ENCODE results near the gene DHRS11.
A peak's percentile ranks its signal among the peaks of the same experiment; 100 is the strongest.

The DHRS11 gene

DNA sequence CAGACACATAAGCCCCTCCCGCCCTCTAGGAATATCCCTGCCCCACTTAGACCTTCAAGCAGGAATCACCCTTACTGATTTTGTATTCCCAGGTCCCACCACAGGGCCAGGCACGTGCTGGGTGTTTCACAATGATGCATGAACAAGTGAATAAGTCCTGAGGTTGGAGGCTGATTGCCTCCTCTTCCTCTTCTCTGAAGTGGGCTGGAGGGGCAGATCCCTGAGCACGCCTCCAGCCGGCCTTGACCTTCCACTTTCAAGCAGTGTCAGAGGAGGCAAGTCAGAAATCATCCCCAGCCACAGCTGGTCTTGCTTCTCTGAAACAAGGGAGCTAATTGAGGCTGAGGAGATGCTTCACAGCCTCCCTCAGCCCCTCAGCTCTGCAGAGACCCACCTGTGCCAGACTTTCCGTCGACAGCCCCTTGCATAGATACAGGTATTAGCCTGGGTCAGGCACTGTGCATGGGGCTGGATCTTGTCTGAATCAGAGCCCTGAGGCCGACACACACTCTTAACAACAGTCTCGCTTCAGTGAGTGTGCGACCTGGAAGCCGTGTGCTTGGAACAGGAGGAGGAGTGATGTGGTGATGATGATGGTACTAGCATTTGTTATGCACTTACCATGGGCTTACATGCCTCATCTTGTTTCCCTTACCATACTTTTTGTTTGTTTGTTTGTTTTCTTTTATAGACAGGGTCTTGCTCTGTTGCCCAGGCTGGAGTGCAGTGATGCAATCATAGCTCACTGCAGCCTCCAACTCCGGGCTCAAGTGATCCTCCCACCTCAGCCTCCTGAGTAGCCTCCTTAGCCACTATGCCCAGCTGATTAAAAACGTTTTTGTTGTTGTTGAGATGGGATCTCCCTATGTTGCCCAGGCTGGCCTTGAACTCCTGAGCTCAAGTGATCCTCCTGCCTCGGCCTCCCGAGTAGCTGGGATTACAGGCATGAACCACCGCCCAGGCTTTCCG, 24.7 kb downstream of the DHRS11 start:
- DNase-seq = no peak

DNA sequence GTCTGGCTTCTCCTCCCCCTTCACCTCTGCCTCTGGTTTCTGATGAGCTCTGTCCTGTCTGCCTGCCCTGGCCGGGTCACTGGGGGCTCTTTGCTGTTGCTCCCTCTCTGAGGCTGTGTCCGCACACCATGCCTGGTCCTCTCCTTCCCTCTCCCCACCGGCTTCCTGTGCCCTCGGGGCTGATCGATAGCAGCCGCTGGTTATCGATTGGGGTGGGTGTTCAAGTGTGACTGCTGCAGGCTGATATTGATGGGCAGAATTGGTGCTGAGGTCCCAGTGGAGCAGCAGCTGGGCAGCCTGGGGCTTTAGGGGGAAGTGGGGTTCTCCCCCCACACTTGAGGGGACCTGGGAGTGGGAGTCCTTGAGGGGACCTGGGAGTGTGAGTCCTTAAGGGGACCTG, 26.1 kb downstream of the DHRS11 start:
- DNase-seq = no peak

DNA sequence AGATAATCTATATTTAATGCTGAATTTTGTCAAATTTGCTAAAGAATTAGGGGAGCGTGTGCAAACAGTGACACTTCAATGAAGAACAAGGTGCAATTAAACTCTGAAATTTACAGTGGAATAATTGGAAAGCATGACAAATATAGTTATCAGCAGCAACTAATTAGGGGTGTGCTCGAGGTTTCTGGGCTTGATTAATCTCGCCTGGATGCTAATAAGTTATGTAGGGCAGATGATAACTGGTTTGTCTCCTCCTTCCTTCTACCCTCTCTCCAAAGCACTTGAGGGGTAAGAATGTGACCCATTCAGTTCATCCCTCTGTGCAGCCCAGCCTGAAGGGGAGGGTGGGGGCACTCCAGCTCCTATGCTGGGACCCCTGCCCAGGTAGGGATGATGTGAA, 31.6 kb downstream of the DHRS11 start:
- no peak for DNase-seq

DNA sequence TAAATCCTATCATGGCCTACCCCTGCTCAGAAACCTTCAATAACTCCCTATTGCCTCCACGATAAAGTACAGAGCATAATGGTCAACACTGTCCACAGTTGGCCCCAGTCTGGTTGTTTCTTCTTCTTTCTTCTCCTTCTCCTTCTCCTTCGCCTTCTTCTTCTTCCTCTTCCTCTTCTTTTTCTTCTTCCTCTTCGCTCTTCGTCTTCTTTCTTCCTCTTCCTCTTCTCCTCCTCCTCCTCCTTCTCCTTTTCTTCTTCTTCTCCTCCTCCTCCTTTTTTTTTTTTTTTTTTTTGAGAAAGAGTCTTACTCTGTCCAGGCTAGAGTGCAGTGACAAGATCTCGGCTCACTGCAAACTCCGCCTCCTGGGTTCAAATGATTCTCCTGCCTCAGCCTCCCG, 33.5 kb downstream of the DHRS11 start:
- no peak for DNase-seq

DNA sequence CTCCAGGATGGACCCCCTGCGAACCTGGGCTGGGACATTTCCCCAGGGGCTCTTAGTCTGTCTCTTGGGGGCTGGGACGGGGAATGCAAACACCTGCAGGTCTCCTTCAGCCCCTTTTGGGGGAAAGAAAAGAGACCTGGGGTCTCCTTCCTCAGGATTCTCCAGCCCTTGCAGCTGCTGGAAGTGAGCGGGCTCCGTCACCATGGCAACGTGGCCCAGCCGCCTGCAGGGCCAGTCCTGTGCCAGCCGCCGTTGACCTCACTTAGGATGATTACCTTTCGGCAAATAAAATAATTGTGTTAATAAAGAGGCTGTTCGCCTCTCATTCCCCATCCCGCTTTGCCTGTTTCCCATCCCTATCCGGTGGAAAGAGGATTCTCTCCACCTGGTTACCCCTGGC, 35.4 kb downstream of the DHRS11 start:
- DNase-seq = no peak

- DNase-seq = no peak
Observed at GRCh38 chr17:36628576-36628975, 36.9 kb downstream of the DHRS11 start.

DNA sequence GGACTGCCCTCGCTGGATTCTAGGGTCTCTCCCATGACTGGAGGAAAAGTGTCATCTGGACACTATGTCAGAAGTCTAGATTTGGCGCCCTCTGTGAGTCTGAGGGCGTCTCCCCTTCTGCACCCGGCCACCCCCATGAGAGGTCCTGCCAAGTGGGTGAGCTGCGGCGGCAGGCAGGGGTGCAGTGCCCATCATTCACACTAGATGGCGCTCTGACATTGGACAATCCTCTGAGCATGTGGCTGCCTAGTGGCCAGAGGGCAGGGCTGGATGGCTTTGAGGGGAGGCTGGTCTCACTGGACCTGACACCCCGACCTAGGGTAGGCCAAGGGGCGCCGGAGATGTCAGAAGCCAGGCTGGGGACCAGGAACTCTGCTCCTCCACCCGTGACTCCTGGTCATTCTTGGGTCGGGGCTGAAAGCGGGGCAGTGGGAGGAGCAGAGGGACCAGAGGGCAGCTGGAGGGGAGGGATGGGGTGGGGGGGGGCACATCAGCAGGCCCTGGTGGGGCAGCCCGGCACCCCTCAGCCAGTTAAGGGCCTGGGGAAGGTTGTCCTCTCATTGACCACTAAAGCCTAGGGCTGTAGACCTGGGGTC, 37.7 kb downstream of the DHRS11 start:
- DNase-seq = peak; percentile 44 to 51

DNA sequence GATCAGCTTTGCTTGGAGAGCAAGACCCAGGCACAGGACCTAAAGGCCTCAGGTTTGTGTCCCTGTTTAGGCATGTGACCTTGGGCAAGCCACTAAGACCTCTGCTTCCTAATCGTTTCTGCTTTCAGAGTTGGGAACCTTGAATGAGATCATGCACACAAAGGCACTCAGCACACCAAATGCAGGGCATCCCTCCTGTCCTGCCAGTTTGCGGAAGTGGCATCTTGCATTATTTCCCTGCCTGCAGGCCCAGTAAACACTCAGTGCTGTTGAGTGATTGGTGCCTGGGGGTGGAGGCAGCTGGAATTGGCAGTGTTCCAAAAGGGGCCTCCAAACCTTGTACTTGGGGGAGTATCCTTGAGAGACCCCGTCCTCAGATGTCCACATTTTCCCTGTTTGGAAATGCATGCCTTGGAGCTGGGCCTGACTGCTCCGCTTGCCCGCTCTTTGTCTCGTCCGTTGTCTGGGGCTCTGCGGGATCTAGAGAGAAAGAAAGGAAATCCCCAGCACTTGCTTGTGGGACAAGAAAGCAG, 38.4 kb downstream of the DHRS11 start:
- no peak for DNase-seq

DNA sequence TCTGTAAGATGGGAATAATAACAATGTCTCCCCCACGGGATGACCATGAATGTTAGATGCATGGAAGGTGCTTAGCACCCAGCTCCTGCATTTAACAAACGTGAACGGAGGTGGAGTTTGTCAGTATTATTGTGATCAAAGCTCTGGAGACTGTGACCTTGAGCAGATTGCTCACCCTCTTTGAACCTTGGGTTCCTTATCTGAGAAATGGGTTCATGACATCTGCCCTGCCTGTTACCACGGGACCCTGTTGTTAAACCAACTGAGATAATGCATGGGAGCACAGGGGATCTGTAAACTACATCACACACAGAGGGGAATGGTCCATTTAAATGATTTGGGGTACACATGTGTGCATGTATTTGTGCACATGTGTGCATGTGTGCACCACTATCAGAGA, 39.3 kb downstream of the DHRS11 start:
- no peak for DNase-seq

DNA sequence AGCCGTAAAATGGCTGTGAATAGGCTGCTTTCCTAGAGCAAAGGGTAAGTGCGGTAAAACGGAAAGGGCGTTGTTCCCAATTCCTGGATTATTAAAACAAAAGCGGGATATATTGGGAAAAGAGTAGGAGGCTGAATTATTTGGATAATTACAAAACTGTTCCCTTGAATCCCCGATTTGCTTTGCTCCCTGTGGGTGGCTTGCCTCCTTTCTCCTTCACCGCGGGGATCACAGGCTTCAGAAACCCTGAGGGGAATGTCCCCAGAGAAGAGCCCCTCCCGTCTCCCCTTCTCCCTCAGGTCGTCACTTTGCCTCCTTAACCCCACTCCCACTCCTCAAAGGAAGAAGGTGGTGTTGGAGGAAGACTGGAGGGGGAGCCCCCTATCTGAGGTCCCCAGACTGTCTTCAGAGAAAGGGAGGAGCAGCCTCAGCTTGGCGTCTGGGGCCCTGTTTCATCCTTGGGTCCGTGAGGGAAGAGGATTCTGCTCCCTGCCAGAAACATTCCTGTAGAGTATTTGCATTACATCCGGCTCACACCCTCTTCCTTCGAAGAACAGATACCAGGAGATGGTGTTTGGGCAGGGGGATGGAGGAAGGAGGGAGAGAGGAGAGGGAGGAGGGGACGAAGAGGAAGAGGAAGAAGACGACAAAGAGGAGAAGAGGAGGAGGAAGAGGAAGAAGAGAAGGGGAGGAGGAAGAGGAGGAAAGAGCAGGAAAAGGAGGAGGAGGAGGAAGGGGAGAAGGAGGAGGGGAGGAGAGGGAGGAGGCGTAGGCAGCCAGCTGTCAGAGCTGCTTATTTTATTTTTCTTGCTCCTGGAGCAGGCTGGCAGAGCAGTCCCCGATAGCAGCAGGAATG, 41.5 kb downstream of the DHRS11 start:
- DNase-seq = no peak

GRCh38 chr17:36640346-36640745, 48.7 kb downstream of the DHRS11 start:
- no peak for DNase-seq

- no peak for DNase-seq
Observed at GRCh38 chr17:36640836-36641235, 49.2 kb downstream of the DHRS11 start.

DNA sequence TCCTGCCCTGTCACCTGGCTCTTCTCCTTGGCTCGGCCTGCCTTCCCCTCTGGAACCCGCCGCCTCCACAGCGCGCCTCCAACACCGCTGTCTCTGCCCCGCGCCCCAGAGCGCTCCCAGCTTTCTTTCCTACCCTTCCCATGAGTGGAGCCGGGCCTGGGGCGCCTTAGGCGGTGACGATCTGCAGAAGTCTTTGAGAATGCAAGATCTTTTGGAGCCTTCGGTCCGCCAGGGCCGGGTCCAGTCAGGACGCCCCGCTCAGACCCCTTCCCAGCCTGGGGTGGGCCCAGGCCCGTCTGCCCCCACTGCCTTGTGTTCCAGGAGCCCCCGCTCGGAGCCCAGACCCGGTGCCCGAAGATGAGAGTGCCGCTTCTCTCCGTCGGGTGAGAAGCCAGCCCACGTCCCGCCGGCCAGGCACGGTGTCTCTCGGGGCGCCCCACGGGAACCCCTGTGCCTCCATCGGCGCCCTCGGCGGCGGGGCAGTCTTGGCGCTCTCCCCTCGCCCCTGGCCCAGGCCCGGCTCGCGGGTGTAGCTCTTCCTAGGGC, 49.7 kb downstream of the DHRS11 start:
- no peak for DNase-seq

DNA sequence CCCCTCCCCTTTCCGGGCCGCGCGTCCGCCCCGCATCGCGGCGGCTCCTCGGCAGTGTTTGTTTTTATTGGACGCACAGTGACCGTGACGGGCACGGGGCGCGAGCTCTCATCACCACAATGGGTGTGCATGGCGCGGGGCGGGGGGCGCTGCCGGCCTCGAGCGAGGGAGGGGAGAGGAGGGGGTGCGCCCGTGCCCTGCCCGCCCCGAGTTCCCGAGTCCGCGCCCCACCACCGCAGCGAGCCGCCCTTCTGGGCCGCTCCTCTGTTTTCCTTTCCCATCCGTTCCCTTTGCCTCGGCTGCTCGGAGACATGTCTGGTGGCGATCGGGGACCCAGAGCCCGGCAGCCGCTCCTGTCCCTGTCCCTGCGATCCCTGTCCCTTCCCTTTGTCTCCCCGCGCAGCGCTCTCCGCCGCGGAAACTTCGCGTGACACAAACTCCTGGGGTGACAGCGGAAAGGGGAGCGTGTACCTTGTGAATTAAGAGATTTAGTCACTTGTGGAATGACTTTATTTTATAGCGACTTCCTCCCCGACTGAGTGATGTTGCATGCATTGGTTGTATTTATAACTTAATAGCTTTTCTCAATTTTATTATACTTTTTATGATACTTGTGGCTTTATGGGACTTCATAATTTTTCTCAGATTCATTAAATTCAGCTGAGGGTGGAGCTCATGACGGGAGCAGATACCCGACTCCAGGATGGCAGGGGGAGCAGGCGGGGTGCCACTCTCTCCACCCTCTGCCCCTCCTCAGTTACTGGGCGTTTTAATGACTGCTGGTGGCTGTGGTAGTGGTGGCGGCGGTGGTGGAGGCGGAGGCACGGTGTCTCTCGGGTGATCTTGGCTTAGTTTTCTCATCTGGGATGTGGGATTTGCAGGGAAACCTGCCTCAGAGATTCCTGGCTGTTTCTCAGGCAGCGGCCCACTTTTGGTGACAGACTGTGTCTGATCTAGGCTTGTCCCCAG, 50.5 kb downstream of the DHRS11 start:
- no peak for DNase-seq

- no peak for DNase-seq
Observed at GRCh38 chr17:36643086-36643685, 51.5 kb downstream of the DHRS11 start.

DNA sequence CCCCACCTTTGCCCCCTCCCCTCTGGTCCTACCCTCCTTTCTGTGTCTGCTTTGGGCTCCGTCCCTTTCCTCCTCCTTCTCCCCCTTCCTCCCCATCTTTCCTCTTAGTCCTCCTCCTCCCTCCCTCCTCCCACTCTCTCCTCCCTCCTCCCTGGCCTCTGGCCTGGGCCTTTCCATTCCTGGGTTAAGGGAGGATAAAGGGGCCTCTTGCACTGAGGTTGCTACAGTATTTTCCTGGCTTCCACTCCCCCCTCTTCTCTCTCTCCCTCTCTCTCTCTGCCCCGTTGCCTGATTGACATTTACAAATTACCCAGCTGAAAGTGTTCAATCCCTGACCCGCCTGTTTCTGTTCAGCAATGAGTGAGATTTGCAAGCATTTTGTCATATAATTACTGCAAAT, 53.7 kb downstream of the DHRS11 start:
- no peak for DNase-seq

DNA sequence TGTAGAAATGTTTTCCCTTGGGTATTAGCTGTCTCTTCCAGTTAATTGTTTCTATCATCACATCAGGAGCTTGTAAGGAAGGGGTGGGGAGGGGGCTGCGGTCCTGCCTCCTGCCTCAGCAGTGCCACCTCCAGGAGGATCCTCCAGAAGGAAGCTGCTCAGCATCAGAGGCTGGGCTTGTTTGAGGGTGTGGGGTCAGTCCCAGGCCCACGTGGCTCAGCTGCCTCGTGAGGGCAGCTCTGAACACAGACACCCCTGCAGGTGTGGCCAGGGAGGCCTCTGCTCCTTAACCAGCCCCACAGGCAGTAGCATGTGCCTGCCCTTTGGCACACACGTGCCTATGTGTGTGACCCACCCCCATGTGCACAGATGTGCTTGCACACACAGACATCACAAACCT, 56.0 kb downstream of the DHRS11 start:
- DNase-seq = no peak

DNA sequence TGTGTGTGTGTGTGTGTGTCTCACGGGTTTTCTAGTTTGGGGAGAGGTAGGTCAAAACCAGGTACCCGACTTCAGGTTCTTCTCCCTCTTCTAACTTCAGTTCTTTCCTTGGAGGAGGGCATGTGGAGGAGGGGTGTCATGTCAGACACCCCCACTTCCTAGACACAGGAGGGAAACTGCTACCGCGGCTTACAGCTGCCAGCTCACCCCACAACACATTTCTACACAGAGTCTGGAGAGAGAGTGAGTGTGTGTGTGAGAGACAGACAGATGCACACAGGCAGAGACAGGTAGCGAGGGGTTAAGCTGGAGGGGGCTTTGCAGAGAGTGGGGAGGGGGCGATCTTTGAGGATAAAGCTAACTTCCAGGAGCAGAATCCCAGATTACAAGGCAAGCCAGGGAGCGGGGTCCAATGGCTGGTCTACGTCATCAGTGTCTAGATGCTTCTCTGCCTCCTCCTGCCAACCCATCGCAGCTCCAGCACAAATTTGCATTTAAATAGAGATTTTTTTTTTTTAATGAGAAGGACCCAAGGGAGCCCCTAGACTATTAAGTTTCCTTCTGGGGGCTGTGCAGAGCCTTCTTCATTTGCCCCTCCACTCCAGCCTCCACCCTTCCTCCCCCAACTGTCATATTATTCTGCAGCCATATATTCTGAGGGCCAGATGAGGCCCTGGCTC, 58.6 kb downstream of the DHRS11 start:
- no peak for DNase-seq
